K562 (cell line): ENCODE measurements around the gene LRRTM4. TPM values are rescaled to one million over a fixed set of nuclear protein-coding genes. Genes with fewer than 3 reads are reported as not detected.

Experiments
- ATAC-seq: fragments of 200-7000 bp; cut with Tn5 transposase; 3 replicates; pipeline ENCODE4 v1.9.1; 2020; ENCODE audit warnings: moderate library complexity
- BruUV-seq: library from RNA; stranded (reverse); fragments of 400-500 nt; replicated peaks from 2 replicates; lab custom pipeline; 2021; lab: Mats Ljungman, UMichigan
- CTCF ChIA-PET: fragments of 300-600 bp; formaldehyde crosslinking; extraction: SDS; loops from one replicate; lab custom pipeline; 2021; ENCODE audit warnings: low intra/inter-chr PET ratio; lab: Yijun Ruan, JAX
- POLR2A ChIA-PET: fragments of 300-600, 350-650 bp; sonication (Branson Sonifier 250); formaldehyde crosslinking; extraction: SDS; loops from one replicate; lab custom pipeline; 2021; ENCODE audit warnings: antibody characterized with exemption, inconsistent platforms; lab: Yijun Ruan, JAX
- DNase-seq, 4 experiments: peaks; one replicate each; pipeline versions ENCODE4 v3.0.0 to v3.0.0-alpha.2; 2011 to 2018; ENCODE audit warnings: low spot score in 3 of 4, mixed read lengths in 3 of 4; ENCODE audit errors: extremely low read depth in 1 of 4
- FAIRE-seq: peaks from 2 replicates; lab custom pipeline; 2011; peaks lifted over from hg19 to GRCh38; lab: Jason Lieb, UNC
- H2AFZ ChIP-seq: 2 replicates; pipeline ENCODE4 v1.6.0; 2011; ENCODE audit warnings: low read depth, low read length, control low read depth, inconsistent platforms
- H3K27ac ChIP-seq: fragments of 200-600 bp; 3 replicates; pipeline ENCODE4 v1.8.0; 2011; ENCODE audit warnings: low read depth, mild to moderate bottlenecking, control low read depth, inconsistent platforms, low read length, moderate library complexity, mixed read lengths; ENCODE audit errors: extremely low read depth
- H3K27me3 ChIP-seq, 2 experiments: fragments of 300-600 bp in 1 of 2; 2 replicates in 1 of 2; 3 replicates in 1 of 2; pipeline versions ENCODE4 v1.6.0 to v1.8.0; 2011; ENCODE audit warnings: inconsistent platforms in 2 of 2, low read length in 2 of 2, mild to moderate bottlenecking in 1 of 2, mixed read lengths in 1 of 2, moderate library complexity in 1 of 2; ENCODE audit not compliant: control insufficient read depth in 2 of 2, insufficient read depth in 2 of 2
- H3K36me3 ChIP-seq: fragments of 300-600 bp; 3 replicates; pipeline ENCODE4 v1.8.0; 2011; ENCODE audit warnings: mild to moderate bottlenecking, low read length, inconsistent platforms; ENCODE audit not compliant: control insufficient read depth, insufficient read depth
- H3K4me1 ChIP-seq, 2 experiments: fragments of 200-600 bp in 1 of 2; replicated peaks in 1 of 2; 2 replicates in 1 of 2; 3 replicates in 1 of 2; pipeline versions ENCODE4 v1.5.1 to v1.8.0; 2011; ENCODE audit warnings: inconsistent platforms in 2 of 2, low read length in 2 of 2, mild to moderate bottlenecking in 1 of 2, mixed read lengths in 1 of 2, moderate library complexity in 1 of 2; ENCODE audit not compliant: control insufficient read depth in 2 of 2, insufficient read depth in 2 of 2
- H3K4me2 ChIP-seq: 2 replicates; pipeline ENCODE4 v1.6.1; 2011; ENCODE audit warnings: low read length, control low read depth, inconsistent platforms, mixed read lengths; ENCODE audit not compliant: insufficient read depth
- H3K4me3 ChIP-seq: fragments of 200-600 bp; sonication (generic), shearing (Covaris generic); 2 replicates; pipeline ENCODE4 v1.5.1; 2016; ENCODE audit warnings: control low read depth, inconsistent platforms
- H3K79me2 ChIP-seq: fragments of 200-600 bp; 3 replicates; pipeline ENCODE4 v1.8.0; 2011; ENCODE audit warnings: low read length, inconsistent platforms; ENCODE audit not compliant: control insufficient read depth, insufficient read depth
- H3K9ac ChIP-seq, 2 experiments: 2 replicates each; pipeline versions ENCODE4 v1.6.0 to v1.6.1; 2011; ENCODE audit warnings: low read depth in 2 of 2, low read length in 2 of 2, control low read depth in 1 of 2, inconsistent platforms in 1 of 2, mild to moderate bottlenecking in 1 of 2, mixed read lengths in 1 of 2; ENCODE audit not compliant: insufficient read depth in 1 of 2
- H3K9me1 ChIP-seq: one replicate; pipeline ENCODE4 v1.6.0; 2011; ENCODE audit warnings: inconsistent platforms, mild to moderate bottlenecking, low read length, moderate library complexity; ENCODE audit not compliant: control insufficient read depth, insufficient read depth
- H3K9me3 ChIP-seq: replicated peaks from 2 replicates; pipeline ENCODE4 v1.5.1; 2011; ENCODE audit warnings: low read depth, low read length, inconsistent platforms; ENCODE audit not compliant: control insufficient read depth, insufficient read depth
- H4K20me1 ChIP-seq: replicated peaks from 2 replicates; pipeline ENCODE4 v1.6.1; 2011; ENCODE audit warnings: low read length, inconsistent platforms, mixed read lengths; ENCODE audit not compliant: control insufficient read depth, insufficient read depth
- C11orf30 ChIP-seq: fragments of 450-650 bp; IDR thresholded peaks from 2 replicates; pipeline ENCODE4 v1.6.1; 2016; ENCODE audit warnings: low read depth, mild to moderate bottlenecking
- ILF3 ChIP-seq: fragments of 450-650 bp; IDR thresholded peaks from 2 replicates; pipeline ENCODE4 v1.6.1; 2018; ENCODE audit warnings: antibody characterized with exemption, mild to moderate bottlenecking, moderate library complexity, borderline replicate concordance
- MCM3 ChIP-seq: fragments of 450-650 bp; IDR thresholded peaks from 2 replicates; pipeline ENCODE4 v1.6.1; 2016
- MCM7 ChIP-seq, 2 experiments: fragments of 450-650 bp; IDR thresholded peaks; 2 replicates each; pipeline ENCODE4 v1.6.1; 2016 to 2018
- NRF1 ChIP-seq, 2 experiments: fragments of 450-650 bp; IDR thresholded peaks in 1 of 2; conservative IDR thresholded peaks in 1 of 2; 2 replicates each; pipeline ENCODE4 v1.6.1; 2014; ENCODE audit warnings: mild to moderate bottlenecking in 2 of 2
- RFX1 ChIP-seq: fragments of 450-650 bp; IDR thresholded peaks from 2 replicates; pipeline ENCODE4 v1.6.1; 2016; ENCODE audit warnings: mild to moderate bottlenecking, moderate library complexity
- WGBS: fragments of 100-300 bp; shearing (Covaris generic); methylation state at CpG from one replicate; pipeline ENCODE4 v1.1.6; 2016; ENCODE audit warnings: low coverage, mixed read lengths; ENCODE audit not compliant: insufficient coverage; ENCODE audit errors: missing lambda C conversion rate; 5-methylcytosine and 5-hydroxymethylcytosine counted together
- in situ Hi-C: fragments of 300-500 bp; cut with MboI; formaldehyde crosslinking; loops from 4 replicates; pipeline ENCODE4 v1.15.0; 2018; ENCODE audit warnings: inconsistent platforms, mixed read lengths
- intact Hi-C: fragments of 100-400 bp; cut with micrococcal nuclease; formaldehyde crosslinking; loops from 2 replicates; pipeline ENCODE4 v1.14.2; 2022
- polyA plus RNA-seq, 8 experiments: library from polyadenylated mRNA; depleted of rRNA in 4 of 8; stranded (reverse) in 5 of 8; unstranded in 3 of 8; fragments of >200 nt; fragmentation: Nextera tagmentation in 2 of 8; fragmentation: Illumina TruSeq in 1 of 8; extraction: Ambion mirVana in 2 of 8; extraction: Trizol in 1 of 8; gene quantifications; 2 replicates each; pipeline versions ENCODE4 v1.2.1 to v1.2.3, GENCODE V29; 2011 to 2014; ENCODE audit warnings: inconsistent platforms in 1 of 8, missing spikeins in 1 of 8
- total RNA-seq, 7 experiments: library from RNA; depleted of rRNA in 6 of 7; stranded (reverse); fragments of >200 nt in 6 of 7; fragmentation: Illumina TruSeq in 2 of 7; extraction: Trizol in 2 of 7; gene quantifications; 2 replicates each; pipeline versions ENCODE4 v1.2.1 to v1.2.3, GENCODE V29; 2011 to 2021; ENCODE audit warnings: low replicate concordance in 1 of 7
- TF ChIP-seq, protein P1 (sequence below): fragments of 450-650 bp; IDR thresholded peaks from 2 replicates; pipeline ENCODE4 v1.6.1; 2017; ENCODE audit warnings: antibody characterized with exemption
- TF ChIP-seq, protein P2 (sequence below): sonication (generic); formaldehyde crosslinking; IDR thresholded peaks from 2 replicates; pipeline ENCODE4 v1.8.0; 2022; ENCODE audit warnings: mild to moderate bottlenecking, missing genetic modification reagents
- TF ChIP-seq, protein P3 (sequence below): sonication (generic); formaldehyde crosslinking; IDR thresholded peaks from 2 replicates; pipeline ENCODE4 v1.4.0; 2020; ENCODE audit warnings: mild to moderate bottlenecking, missing genetic modification reagents

LRRTM4 gene
- total and polyA plus RNA-seq, 9 of the 15 experiments (the other 6 are each of a cell fraction or from before 2014, with no cell fraction given) = 0.04 TPM; not detected in 6

DNA sequence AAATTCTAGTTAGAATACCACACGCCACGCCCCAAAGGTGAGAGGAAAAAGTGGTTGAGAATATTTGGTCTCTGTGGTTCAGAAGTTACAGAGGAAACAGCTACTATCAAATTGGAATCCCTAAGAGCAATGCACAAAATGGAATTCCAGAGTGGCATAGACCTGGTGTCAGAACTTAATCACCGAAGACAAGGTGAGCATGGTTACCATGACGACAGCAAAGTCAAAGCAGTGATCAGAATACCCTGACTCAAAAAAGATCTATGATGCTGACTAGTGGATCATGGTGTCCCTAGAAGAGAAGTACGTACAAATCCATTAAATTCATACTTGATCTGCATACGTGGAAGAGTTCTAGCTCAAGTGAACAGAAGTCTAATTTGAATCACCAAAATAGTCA, 14.5 kb downstream of the LRRTM4 start:
- Histone ChIP-seq H4K20me1 (no peaks in the 10 kb centered on the region), H3K9me1 (no peaks in the 10 kb centered on the region), H3K9ac (no peak overlapping the region), H3K27ac (no peak overlapping the region), H3K27me3 (no peaks in the 10 kb centered on the region), H3K9me3 (no peaks in the 10 kb centered on the region), H3K79me2 (no peaks in the 10 kb centered on the region), H2AFZ (no peak overlapping the region)
- DNase-seq (no peak), ATAC-seq (no peak)
- CTCF ChIA-PET = no interaction called here
- POLR2A ChIA-PET = no interaction called here
- no TSS peak for BruUV-seq
- intact Hi-C loops = no loop called here
- TF ChIP-seq MCM7 (IDR thresholded peaks at IDR 0.05) = no peak
- TF ChIP-seq, protein P1, sequence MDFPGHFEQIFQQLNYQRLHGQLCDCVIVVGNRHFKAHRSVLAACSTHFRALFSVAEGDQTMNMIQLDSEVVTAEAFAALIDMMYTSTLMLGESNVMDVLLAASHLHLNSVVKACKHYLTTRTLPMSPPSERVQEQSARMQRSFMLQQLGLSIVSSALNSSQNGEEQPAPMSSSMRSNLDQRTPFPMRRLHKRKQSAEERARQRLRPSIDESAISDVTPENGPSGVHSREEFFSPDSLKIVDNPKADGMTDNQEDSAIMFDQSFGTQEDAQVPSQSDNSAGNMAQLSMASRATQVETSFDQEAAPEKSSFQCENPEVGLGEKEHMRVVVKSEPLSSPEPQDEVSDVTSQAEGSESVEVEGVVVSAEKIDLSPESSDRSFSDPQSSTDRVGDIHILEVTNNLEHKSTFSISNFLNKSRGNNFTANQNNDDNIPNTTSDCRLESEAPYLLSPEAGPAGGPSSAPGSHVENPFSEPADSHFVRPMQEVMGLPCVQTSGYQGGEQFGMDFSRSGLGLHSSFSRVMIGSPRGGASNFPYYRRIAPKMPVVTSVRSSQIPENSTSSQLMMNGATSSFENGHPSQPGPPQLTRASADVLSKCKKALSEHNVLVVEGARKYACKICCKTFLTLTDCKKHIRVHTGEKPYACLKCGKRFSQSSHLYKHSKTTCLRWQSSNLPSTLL = no peak
- TF ChIP-seq RFX1 = peak; percentile 44
- TF ChIP-seq, all 486 proteins: peak for 1
- H3K4me1 ChIP-seq = no peaks in the 10 kb centered on the region
- WGBS = 0% methylated on average over 6 of the region's 6 CpGs
- no peak overlapping the region for H3K4me3 ChIP-seq
- in situ Hi-C loops = no loop called here
- no peak overlapping the region for H3K4me2 ChIP-seq
- no peak for FAIRE-seq
- no peaks in the 10 kb centered on the region for H3K36me3 ChIP-seq

DNA sequence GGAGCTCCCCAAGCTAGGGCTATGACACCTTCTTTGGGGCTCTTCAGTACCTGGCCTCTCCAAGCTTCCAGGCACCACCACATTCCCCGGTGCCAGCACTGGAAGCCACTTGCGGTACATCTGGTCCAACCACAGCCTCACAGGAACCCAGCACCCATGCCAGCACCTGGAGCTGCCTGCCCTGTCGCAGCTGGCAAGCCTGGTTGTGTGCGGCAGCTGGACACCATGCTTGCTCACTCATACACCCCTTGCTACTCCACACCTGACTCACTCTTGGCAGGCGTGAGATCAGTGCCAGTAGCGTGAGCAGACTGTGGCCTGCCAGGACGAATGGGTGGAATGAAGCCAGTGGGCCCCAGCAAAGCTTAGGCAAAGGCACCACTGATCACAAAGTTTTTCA, 34.0 kb downstream of the LRRTM4 start:
- no peaks in the 10 kb centered on the region for H3K27me3 ChIP-seq
- no peaks in the 10 kb centered on the region for H3K9me3 ChIP-seq
- no peak overlapping the region for H3K9ac ChIP-seq
- POLR2A ChIA-PET = no interaction called here
- H3K9me1 ChIP-seq = no peaks in the 10 kb centered on the region
- no peak for ATAC-seq
- no peak overlapping the region for H3K27ac ChIP-seq
- H4K20me1 ChIP-seq = no peaks in the 10 kb centered on the region
- 5% methylated on average over 7 of the region's 7 CpGs for WGBS
- H3K79me2 ChIP-seq = no peaks in the 10 kb centered on the region
- in situ Hi-C loops (no loop called here), intact Hi-C loops (no loop called here)
- no peak overlapping the region for H3K4me3 ChIP-seq
- no peak for FAIRE-seq
- CTCF ChIA-PET = no interaction called here
- H3K4me1 ChIP-seq = no peaks in the 10 kb centered on the region
- TF ChIP-seq, protein P2, sequence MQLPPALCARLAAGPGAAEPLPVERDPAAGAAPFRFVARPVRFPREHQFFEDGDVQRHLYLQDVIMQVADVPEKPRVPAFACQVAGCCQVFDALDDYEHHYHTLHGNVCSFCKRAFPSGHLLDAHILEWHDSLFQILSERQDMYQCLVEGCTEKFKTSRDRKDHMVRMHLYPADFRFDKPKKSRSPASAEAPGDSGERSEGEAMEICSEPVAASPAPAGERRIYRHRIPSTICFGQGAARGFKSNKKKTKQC = no peak
- TF ChIP-seq, protein P3, sequence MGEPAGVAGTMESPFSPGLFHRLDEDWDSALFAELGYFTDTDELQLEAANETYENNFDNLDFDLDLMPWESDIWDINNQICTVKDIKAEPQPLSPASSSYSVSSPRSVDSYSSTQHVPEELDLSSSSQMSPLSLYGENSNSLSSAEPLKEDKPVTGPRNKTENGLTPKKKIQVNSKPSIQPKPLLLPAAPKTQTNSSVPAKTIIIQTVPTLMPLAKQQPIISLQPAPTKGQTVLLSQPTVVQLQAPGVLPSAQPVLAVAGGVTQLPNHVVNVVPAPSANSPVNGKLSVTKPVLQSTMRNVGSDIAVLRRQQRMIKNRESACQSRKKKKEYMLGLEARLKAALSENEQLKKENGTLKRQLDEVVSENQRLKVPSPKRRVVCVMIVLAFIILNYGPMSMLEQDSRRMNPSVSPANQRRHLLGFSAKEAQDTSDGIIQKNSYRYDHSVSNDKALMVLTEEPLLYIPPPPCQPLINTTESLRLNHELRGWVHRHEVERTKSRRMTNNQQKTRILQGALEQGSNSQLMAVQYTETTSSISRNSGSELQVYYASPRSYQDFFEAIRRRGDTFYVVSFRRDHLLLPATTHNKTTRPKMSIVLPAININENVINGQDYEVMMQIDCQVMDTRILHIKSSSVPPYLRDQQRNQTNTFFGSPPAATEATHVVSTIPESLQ (CRISPR knock-in tag) = no peak
- TF ChIP-seq ILF3 = no peak
- TF ChIP-seq MCM3 = no peak
- TF ChIP-seq NRF1 (conservative IDR thresholded peaks at IDR 0.05 in 1 of 2, IDR thresholded peaks at IDR 0.05 in 1 of 2) = no peak
- no peak for TF ChIP-seq C11orf30
- TF ChIP-seq, all 486 proteins: peak for 0
- H2AFZ ChIP-seq = no peak overlapping the region
- no peak for DNase-seq
- H3K4me2 ChIP-seq = no peak overlapping the region
- no TSS peak for BruUV-seq
- no peaks in the 10 kb centered on the region for H3K36me3 ChIP-seq
